ENCODE results near the gene FASTKD3.

The FASTKD3 gene

DNA sequence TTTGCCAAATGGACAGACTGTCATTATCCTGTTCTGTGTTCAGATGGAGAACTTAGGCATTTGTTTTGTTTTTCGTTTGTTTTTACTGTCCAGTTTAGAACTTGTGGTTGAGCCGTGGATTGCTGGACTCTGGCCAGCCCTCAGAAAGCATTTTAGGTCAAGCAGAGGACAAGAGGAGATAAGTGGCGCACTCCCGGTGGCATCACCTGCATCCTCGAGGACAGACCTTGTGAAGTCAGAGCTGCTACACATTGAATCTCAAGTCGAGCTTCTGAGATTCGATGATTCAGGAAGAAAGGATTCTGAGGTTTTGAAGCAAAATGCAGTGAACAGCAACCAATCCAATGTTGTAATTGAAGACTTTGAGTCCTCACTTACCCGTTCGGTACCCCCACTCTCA, 9.0 kb upstream of the FASTKD3 start:
- DNase-seq = no peak

DNA sequence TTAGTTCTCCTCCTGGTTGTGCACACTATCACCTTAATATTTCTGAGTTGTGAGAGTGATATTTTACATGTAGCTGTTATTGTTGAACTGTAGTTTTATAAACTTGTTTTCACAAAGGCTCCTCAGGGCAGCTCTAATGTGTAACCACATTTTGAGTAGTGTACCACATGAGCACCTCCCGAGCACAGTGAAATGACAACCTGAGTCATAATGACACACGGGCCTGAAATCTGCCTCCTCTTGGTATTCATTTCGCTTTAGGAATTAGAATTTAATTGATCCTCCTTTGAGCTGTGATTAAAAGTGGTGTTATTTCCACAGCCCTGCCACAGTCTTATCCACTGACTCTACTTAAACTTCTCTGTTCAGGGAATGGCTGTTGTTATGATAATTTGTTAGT, 8.0 kb upstream of the FASTKD3 start:
- no peak for DNase-seq

DNA sequence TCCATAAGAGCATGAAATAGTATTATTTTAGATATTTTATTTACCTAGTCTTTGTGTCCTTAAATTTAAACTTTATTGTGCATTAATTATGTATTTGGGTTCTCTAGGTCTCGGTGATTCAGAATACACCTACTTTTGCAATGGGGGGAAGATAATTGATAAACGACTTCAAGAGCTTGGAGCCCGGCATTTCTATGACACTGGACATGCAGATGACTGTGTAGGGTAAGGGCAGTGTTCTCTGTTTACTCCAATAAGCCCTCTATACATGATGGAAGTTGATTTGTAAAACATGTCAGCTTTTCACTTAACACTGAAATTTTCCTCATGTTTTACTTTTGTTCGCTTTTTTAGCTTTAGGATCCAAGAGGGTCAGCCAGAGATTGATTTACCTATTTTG, 6.3 kb upstream of the FASTKD3 start:
- no peak for DNase-seq

DNA sequence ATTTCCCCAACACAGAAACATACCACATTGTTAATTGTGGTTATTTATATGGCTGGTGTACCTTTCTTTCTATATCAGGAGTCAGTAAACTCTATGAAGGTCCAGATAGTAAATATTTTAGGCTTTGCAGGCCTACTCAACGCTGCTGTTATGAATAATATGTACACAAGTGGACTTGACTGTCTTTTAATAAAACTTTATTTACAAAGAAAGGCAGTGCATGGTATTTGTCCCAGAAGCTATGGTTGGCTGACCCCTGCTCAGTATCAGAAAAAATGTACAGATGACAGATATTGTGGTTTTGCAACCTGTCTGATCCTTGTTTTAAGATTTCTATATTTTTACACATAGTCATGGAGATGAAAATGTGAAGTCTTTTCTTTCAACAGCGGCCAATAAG, 5.8 kb upstream of the FASTKD3 start:
- no peak for DNase-seq

GRCh38 chr5:7873216-7873615, 4.4 kb upstream of the FASTKD3 start:
- DNase-seq = peak; percentile 57

- DNase-seq = no peak
These were observed 3.8 kb upstream of the FASTKD3 start for GRCh38 chr5:7872517-7873130.

GRCh38 chr5:7871653-7872052, 2.8 kb upstream of the FASTKD3 start:
- DNase-seq = peak; percentile 33

DNA sequence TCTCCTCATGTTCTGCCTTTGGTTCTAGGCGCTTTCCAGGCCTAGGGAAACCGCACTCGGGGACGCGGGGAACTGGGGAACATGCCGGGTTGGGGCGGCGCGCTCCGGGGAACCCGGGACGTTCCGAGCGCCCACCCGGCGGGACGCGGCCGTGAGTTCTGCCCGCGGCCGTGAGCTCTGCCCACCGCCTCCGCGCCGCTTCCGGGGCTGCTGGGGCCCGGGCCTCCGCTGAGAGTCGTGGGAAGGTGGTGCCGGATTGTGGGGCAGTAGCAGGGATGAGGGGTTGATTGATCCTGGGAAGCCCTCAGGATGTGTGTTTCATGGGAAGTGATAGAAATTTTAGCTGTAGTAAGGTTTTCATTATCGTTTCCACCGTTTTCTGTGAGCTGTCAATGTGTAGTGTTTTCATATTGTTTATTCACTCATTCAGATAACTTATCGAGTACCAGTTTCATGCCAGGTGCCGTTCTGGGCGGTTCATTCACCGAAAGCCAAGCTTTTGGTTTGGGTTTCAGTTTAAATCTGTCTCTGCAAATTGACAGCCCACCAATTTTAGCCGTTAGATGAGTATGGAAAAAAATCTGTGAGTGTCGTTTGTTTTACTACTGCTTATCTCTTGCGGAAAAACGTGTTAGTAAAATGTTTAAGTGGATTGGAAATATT, 774 bp upstream of the FASTKD3 start:
- DNase-seq = peak; percentile 38

DNA sequence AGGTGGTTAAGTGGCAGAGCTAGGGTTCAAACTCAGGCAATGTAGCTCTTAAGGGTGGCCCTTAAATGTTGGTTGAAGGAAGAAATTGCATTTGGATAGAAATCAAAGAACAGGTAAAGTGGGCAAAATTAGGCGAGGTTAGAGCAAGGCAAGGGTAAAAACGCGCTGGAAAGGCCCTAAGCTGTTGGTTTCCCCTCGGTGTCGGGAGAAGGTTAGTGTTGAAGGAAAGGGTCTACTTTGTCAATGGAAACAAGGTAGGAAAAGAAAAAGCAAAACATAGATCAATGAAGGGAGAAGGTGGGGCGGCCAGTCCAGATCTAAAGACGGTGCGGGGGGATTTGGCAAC, 431 bp downstream of the FASTKD3 start:
- DNase-seq = no peak

- no peak for DNase-seq
These were observed 1.6 kb downstream of the FASTKD3 start for GRCh38 chr5:7867260-7867659.

GRCh38 chr5:7866196-7866595, 2.6 kb downstream of the FASTKD3 start:
- no peak for DNase-seq

- no peak for DNase-seq
These were observed 10.8 kb downstream of the FASTKD3 start for GRCh38 chr5:7857926-7858632.

GRCh38 chr5:7857361-7857760, 11.5 kb downstream of the FASTKD3 start:
- no peak for DNase-seq

GRCh38 chr5:7856855-7857254, 12.0 kb downstream of the FASTKD3 start:
- peak; percentile 60 for DNase-seq

- no peak for DNase-seq
These were observed 13.2 kb downstream of the FASTKD3 start for GRCh38 chr5:7855611-7856010.

GRCh38 chr5:7852988-7853387, 15.8 kb downstream of the FASTKD3 start:
- no peak for DNase-seq

GRCh38 chr5:7852542-7852941, 16.3 kb downstream of the FASTKD3 start:
- DNase-seq = no peak

GRCh38 chr5:7851617-7852289, 17.1 kb downstream of the FASTKD3 start:
- no peak for DNase-seq

GRCh38 chr5:7851240-7851592, 17.6 kb downstream of the FASTKD3 start:
- DNase-seq = no peak

- peak; percentile 37 for DNase-seq
These were observed 18.2 kb downstream of the FASTKD3 start, which contains the start of gene CFAP90 for GRCh38 chr5:7850395-7851239. Gene CFAP90 (minus strand): TSS chr5:7851133. CDS start chr5:7851021, 112 bp downstream.

- DNase-seq = no peak
These were observed 19.0 kb downstream of the FASTKD3 start for GRCh38 chr5:7849681-7850394.

- no peak for DNase-seq
These were observed 20.5 kb downstream of the FASTKD3 start for GRCh38 chr5:7848296-7848695.

All from CD4-positive, alpha-beta T cell treated with Interleukin-17A for 1 hour (primary cell).